ENCODE results near the gene EXOC1L. TPM values are rescaled to one million over a fixed set of nuclear protein-coding genes. Genes with fewer than 3 reads are reported as not detected.
"Not testable (repeated sequence)": the region's sequence is repeated elsewhere in the genome, so short reads cannot be mapped to it uniquely, and the experiment has no call there.

Gene EXOC1L
- total RNA-seq, 4 donors from 2014 or later, result not detected

GRCh38 chr4:55838952-55839351 lies 19.4 kb downstream of the EXOC1L start:
- Histone ChIP-seq H3K9me3 (peaks cover 0 to 6% (median 0%) of the 10 kb centered on the region in 3 donors), H3K36me3 (no peaks in the 10 kb centered on the region), H3K4me1 (no peaks in the 10 kb centered on the region), H3K27me3 (peaks cover 17% of the 10 kb centered on the region), H3K27ac (no peak overlapping the region), H3K4me3 (no peak overlapping the region)
- no peak for ATAC-seq
- no peak for TF ChIP-seq POLR2A (IDR thresholded peaks at IDR 0.05)
- TF ChIP-seq POLR2AphosphoS5 (IDR thresholded peaks at IDR 0.05), result no peak
- TF ChIP-seq EP300 (IDR thresholded peaks at IDR 0.05), result no peak
- TF ChIP-seq CTCF (IDR thresholded peaks at IDR 0.05), result no peak

- no peak overlapping the region for H3K4me3 ChIP-seq
- H3K4me1 ChIP-seq, result no peaks in the 10 kb centered on the region
- H3K36me3 ChIP-seq, result no peaks in the 10 kb centered on the region
- peaks cover 14% of the 10 kb centered on the region for H3K27me3 ChIP-seq
- TF ChIP-seq CTCF (IDR thresholded peaks at IDR 0.05), result no peak
- TF ChIP-seq POLR2A (IDR thresholded peaks at IDR 0.05), result no peak
- TF ChIP-seq EP300 (IDR thresholded peaks at IDR 0.05), result no peak
- no peak for TF ChIP-seq POLR2AphosphoS5 (IDR thresholded peaks at IDR 0.05)
- peaks cover 0 to 6% (median 0%) of the 10 kb centered on the region in 3 donors for H3K9me3 ChIP-seq
- 80 to 86% methylated on average over 1 of the region's 1 CpG for WGBS, 2 donors (ENCODE audit: low coverage in 1 of 2)
- H3K27ac ChIP-seq, result no peak overlapping the region
- no peak for ATAC-seq
Observed at GRCh38 chr4:55840956-55841355, 21.4 kb downstream of the EXOC1L start.

- H3K4me1 ChIP-seq, ATAC-seq, H3K27ac ChIP-seq, H3K9me3 ChIP-seq, H3K4me3 ChIP-seq, H3K36me3 ChIP-seq: not testable (repeated sequence)
- peaks cover 14% of the 10 kb centered on the region for H3K27me3 ChIP-seq
- 73 to 95% methylated on average over 1 to 4 of the region's 22 CpGs for WGBS, 2 donors (ENCODE audit: low coverage in 1 of 2)
Observed at GRCh38 chr4:55841373-55842239, 22.0 kb downstream of the EXOC1L start.

- peaks cover 14% of the 10 kb centered on the region for H3K27me3 ChIP-seq
- H3K4me1 ChIP-seq, ATAC-seq, H3K9me3 ChIP-seq, H3K36me3 ChIP-seq, H3K27ac ChIP-seq, H3K4me3 ChIP-seq: not testable (repeated sequence)
- no CpG with 5 or more reads among the region's 10 CpGs for WGBS, 2 donors (ENCODE audit: low coverage in 1 of 2)
Observed at GRCh38 chr4:55842312-55842711, 22.7 kb downstream of the EXOC1L start.

GRCh38 chr4:55849724-55850123 lies 30.1 kb downstream of the EXOC1L start:
- H3K9me3 ChIP-seq, result no peaks in the 10 kb centered on the region
- H3K27me3 ChIP-seq, result peaks cover 9% of the 10 kb centered on the region
- no peaks in the 10 kb centered on the region for H3K36me3 ChIP-seq
- H3K27ac ChIP-seq, result no peak overlapping the region
- H3K4me1 ChIP-seq, result peaks cover 0 to 12% (median 4%) of the 10 kb centered on the region in 3 donors
- ATAC-seq, result no peak
- WGBS, 2 donors (ENCODE audit: low coverage in 1 of 2), result 78 to 100% methylated on average over 2 to 6 of the region's 9 CpGs
- no peak overlapping the region for H3K4me3 ChIP-seq
- no peak for TF ChIP-seq POLR2A (IDR thresholded peaks at IDR 0.05)
- no peak for TF ChIP-seq CTCF (IDR thresholded peaks at IDR 0.05)
- no peak for TF ChIP-seq POLR2AphosphoS5 (IDR thresholded peaks at IDR 0.05)
- no peak for TF ChIP-seq EP300 (IDR thresholded peaks at IDR 0.05)

- no peak for ATAC-seq
- Histone ChIP-seq H3K9me3 (no peaks in the 10 kb centered on the region), H3K27ac (no peak overlapping the region), H3K27me3 (peaks cover 9% of the 10 kb centered on the region), H3K4me1 (peaks cover 3 to 28% (median 5%) of the 10 kb centered on the region in 3 donors), H3K36me3 (no peaks in the 10 kb centered on the region), H3K4me3 (no peak overlapping the region)
- TF ChIP-seq CTCF (IDR thresholded peaks at IDR 0.05) (no peak), POLR2AphosphoS5 (IDR thresholded peaks at IDR 0.05) (no peak), EP300 (IDR thresholded peaks at IDR 0.05) (no peak), POLR2A (IDR thresholded peaks at IDR 0.05) (no peak)
- 84 to 88% methylated on average over 5 to 6 of the region's 6 CpGs for WGBS, 2 donors (ENCODE audit: low coverage in 1 of 2)
Observed at GRCh38 chr4:55851885-55852284, 32.3 kb downstream of the EXOC1L start.

All from gastroesophageal sphincter (tissue), 4 donors.